IMR-90 (cell line): ENCODE measurements around the gene OR52N2. TPM values are rescaled to one million over a fixed set of nuclear protein-coding genes. Genes with fewer than 3 reads are reported as not detected.

Experiments used
- polyA plus RNA-seq, 3 experiments: library from polyadenylated mRNA; depleted of rRNA; stranded (reverse); fragments of >200 nt; gene quantifications; 2 replicates each; pipeline ENCODE4 v1.2.3, GENCODE V29; 2012; ENCODE audit warnings: low replicate concordance in 1 of 3
- total RNA-seq: library from RNA; depleted of rRNA; stranded (reverse); fragments of >200 nt; gene quantifications from 2 replicates; pipeline ENCODE4 v1.2.3, GENCODE V29; 2012; rRNA removed

OR52N2 gene
- total and polyA plus RNA-seq, 2 of the 4 experiments (the other 2 are of a cell fraction), result not detected

Other genes starting within 250 kb of the OR52N2 start
- not detected in 2 replicates for gene OR52B6, start 228.0 kb upstream of the OR52N2 start, total RNA-seq
- not detected in 2 replicates for gene OR52B6, start 228.0 kb upstream of the OR52N2 start, polyA plus RNA-seq (2012; rRNA removed)
- 3.9 and 5.0 TPM in 2 replicates for gene TRIM6, start 212.3 kb upstream of the OR52N2 start, total RNA-seq
- gene TRIM6, start 212.3 kb upstream of the OR52N2 start, polyA plus RNA-seq (2012; rRNA removed), result 3.7 and 4.7 TPM in 2 replicates
- gene TRIM34, start 183.9 kb upstream of the OR52N2 start, total RNA-seq, result 8.6 and 12.5 TPM in 2 replicates
- 5.3 and 6.1 TPM in 2 replicates for gene TRIM34, start 183.9 kb upstream of the OR52N2 start, polyA plus RNA-seq (2012; rRNA removed)
- 49.1 and 58.0 TPM in 2 replicates for gene TRIM5, start 123.8 kb upstream of the OR52N2 start, total RNA-seq
- 26.3 and 32.6 TPM in 2 replicates for gene TRIM5, start 123.8 kb upstream of the OR52N2 start, polyA plus RNA-seq (2012; rRNA removed)
- 39.4 and 46.8 TPM in 2 replicates for gene TRIM22, start 119.1 kb upstream of the OR52N2 start, total RNA-seq
- gene TRIM22, start 119.1 kb upstream of the OR52N2 start, polyA plus RNA-seq (2012; rRNA removed), result 30.4 and 43.6 TPM in 2 replicates
- gene OR56B1, start 72.5 kb upstream of the OR52N2 start, total RNA-seq, result not detected in 2 replicates
- not detected in 2 replicates for gene OR56B1, start 72.5 kb upstream of the OR52N2 start, polyA plus RNA-seq (2012; rRNA removed)
- gene OR52N4, start 54.7 kb upstream of the OR52N2 start, total RNA-seq, result not detected in 2 replicates
- gene OR52N4, start 54.7 kb upstream of the OR52N2 start, polyA plus RNA-seq (2012; rRNA removed), result not detected in 2 replicates
- gene OR52N5, start 25.6 kb upstream of the OR52N2 start, total RNA-seq, result not detected in 2 replicates
- gene OR52N5, start 25.6 kb upstream of the OR52N2 start, polyA plus RNA-seq (2012; rRNA removed), result not detected in 2 replicates
- not detected in 2 replicates for gene OR52N1, start 17.7 kb upstream of the OR52N2 start, total RNA-seq
- not detected in 2 replicates for gene OR52N1, start 17.7 kb upstream of the OR52N2 start, polyA plus RNA-seq (2012; rRNA removed)
- gene OR52E6, start 33.0 kb downstream of the OR52N2 start, total RNA-seq, result not detected in 2 replicates
- not detected in 2 replicates for gene OR52E6, start 33.0 kb downstream of the OR52N2 start, polyA plus RNA-seq (2012; rRNA removed)
- gene OR52E8, start 48.8 kb downstream of the OR52N2 start, total RNA-seq, result not detected in 2 replicates
- gene OR52E8, start 48.8 kb downstream of the OR52N2 start, polyA plus RNA-seq (2012; rRNA removed), result not detected in 2 replicates
- gene OR52E4, start 71.7 kb downstream of the OR52N2 start, total RNA-seq, result not detected in 2 replicates
- not detected in 2 replicates for gene OR52E4, start 71.7 kb downstream of the OR52N2 start, polyA plus RNA-seq (2012; rRNA removed)
- not detected in 2 replicates for gene OR52E5, start 84.3 kb downstream of the OR52N2 start, total RNA-seq
- not detected in 2 replicates for gene OR52E5, start 84.3 kb downstream of the OR52N2 start, polyA plus RNA-seq (2012; rRNA removed)
- not detected in 2 replicates for gene OR56A3, start 133.3 kb downstream of the OR52N2 start, total RNA-seq
- gene OR56A3, start 133.3 kb downstream of the OR52N2 start, polyA plus RNA-seq (2012; rRNA removed), result not detected in 2 replicates
- not detected in 2 replicates for gene OR56A5, start 159.6 kb downstream of the OR52N2 start, total RNA-seq
- not detected in 2 replicates for gene OR56A5, start 159.6 kb downstream of the OR52N2 start, polyA plus RNA-seq (2012; rRNA removed)
- not detected in 2 replicates for gene OR52L1, start 178.1 kb downstream of the OR52N2 start, total RNA-seq
- gene OR52L1, start 178.1 kb downstream of the OR52N2 start, polyA plus RNA-seq (2012; rRNA removed), result not detected in 2 replicates
- not detected in 2 replicates for gene OR56A4, start 198.0 kb downstream of the OR52N2 start, total RNA-seq
- gene OR56A4, start 198.0 kb downstream of the OR52N2 start, polyA plus RNA-seq (2012; rRNA removed), result not detected in 2 replicates
- gene OR56A1, start 221.8 kb downstream of the OR52N2 start, total RNA-seq, result not detected in 2 replicates
- gene OR56A1, start 221.8 kb downstream of the OR52N2 start, polyA plus RNA-seq (2012; rRNA removed), result not detected in 2 replicates